Measurements from ENCODE around the gene SIT1.

The SIT1 gene

DNA sequence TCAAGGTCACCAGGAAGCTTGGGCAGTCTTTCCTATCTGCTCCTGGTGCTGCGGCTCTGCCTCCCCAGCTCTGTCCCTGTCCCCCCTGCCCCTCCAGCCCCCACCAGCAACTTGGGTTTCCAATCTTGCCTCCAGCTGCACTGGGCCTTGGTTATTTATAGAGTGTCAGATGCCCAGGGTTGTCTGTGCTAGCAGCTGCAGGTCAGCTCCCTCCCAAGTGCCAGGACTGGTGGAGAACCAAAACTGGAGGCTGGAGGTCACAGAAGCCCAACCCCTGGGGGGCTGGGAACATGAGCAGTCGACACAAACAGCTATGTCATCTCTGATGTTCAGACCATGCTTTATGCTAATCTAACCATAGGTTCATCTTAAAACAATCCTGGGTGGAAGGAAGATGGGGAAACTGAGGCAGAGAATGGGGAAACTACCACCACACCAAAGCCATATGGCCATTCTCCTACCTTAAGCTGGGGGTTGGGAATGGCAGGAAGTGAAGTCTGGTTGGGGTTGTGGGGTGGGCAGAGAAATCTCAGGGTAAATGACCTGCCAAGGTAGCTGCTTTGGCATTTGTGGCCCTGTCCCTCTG lies 37.3 kb upstream of the SIT1 start:
- Mint-ChIP-seq H3K27ac (peak overlapping the region; percentile 14), H3K4me3 (no peak overlapping the region), H3K27me3 (no peaks in the 10 kb centered on the region), H3K4me1 (ENCODE audit: low read depth) (peaks cover 29% of the 10 kb centered on the region), H3K36me3 (ENCODE audit: low read depth) (no peaks in the 10 kb centered on the region), H3K9me3 (no peaks in the 10 kb centered on the region)
- no peak for DNase-seq

GRCh38 chr9:35687306-35687705 lies 36.6 kb upstream of the SIT1 start:
- H3K4me3 Mint-ChIP-seq: no peak overlapping the region

DNA sequence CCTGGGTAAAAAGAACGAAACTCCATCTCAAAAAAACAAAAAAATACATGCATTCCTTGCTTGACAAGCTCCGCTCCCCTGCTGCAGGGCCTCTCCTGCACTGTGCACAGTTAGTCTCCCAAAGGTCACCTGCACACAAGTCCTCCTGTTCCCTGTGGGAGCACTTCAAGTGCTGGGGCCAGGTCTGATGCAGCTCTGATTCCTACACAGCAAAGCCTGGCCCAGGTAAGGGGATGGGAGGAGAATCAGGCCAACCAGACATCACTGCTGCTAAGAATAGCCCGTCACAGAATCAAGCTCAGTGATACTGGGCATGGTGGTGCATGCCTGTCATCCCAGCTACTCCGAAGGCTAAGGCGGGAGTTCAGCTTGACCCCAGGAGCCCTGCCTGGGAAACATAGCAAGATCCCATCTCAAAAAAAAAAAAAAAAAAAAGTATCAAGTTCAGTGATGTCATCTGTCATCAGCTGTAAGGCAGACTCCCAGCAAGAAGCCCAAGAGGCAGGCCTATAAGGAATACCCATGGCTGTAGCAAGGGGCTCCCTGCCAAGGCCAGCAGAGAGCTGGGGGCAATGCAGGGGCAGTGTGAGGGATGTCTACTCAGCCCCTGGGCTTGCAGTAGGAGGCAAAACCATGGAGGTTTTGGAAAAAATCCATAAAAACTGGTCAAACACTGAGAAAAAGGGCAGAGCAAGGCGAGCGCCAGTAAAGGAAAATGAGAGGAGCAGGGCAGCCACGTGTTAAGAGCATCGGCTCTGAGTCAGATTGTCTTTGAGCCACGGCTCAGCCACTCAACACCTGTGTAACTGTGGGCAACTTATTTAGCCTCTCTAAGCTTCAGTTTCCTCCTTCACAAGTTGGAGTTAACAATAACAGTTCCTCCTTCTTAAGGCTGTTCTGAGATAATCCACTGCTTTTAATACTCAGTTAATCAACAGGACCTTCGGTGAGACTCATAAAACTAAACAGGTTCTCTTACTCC lies 35.8 kb upstream of the SIT1 start:
- H3K4me1 Mint-ChIP-seq (ENCODE audit: low read depth): peaks cover 26% of the 10 kb centered on the region
- no peak for DNase-seq
- no peak overlapping the region for H3K4me3 Mint-ChIP-seq
- H3K27me3 Mint-ChIP-seq: no peaks in the 10 kb centered on the region
- H3K27ac Mint-ChIP-seq: no peak overlapping the region
- H3K36me3 Mint-ChIP-seq (ENCODE audit: low read depth): no peaks in the 10 kb centered on the region
- no peaks in the 10 kb centered on the region for H3K9me3 Mint-ChIP-seq

More at GRCh38 chr9:35687306-35687705, 36.6 kb upstream of the SIT1 start:
- Mint-ChIP-seq H3K4me1 (ENCODE audit: low read depth) (peaks cover 29% of the 10 kb centered on the region), H3K36me3 (ENCODE audit: low read depth) (no peaks in the 10 kb centered on the region), H3K27ac (no peak overlapping the region), H3K27me3 (no peaks in the 10 kb centered on the region), H3K9me3 (no peaks in the 10 kb centered on the region)
- no peak for DNase-seq

DNA sequence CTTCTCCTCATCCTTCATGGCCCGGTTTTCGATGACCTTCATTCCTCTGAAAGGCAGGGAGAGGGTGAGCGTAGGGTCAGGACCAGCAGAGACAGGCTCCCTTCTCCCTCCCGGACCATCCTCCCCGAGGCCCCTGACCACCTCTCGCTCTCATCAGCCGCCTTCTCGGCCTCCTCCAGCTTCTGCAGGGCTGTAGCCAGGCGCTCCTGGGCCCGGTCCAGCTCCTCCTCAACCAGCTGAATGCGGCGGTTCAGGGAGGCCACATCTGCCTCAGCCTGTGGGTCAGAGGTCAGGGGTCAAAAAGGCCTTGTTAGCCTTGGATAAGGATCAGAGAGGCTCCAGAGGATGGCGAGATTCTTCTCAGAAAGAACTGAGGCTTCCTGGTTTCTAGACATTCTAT lies 34.8 kb upstream of the SIT1 start:
- Mint-ChIP-seq H3K4me3 (no peak overlapping the region), H3K36me3 (ENCODE audit: low read depth) (no peaks in the 10 kb centered on the region), H3K27me3 (no peaks in the 10 kb centered on the region), H3K9me3 (no peaks in the 10 kb centered on the region), H3K27ac (no peak overlapping the region), H3K4me1 (ENCODE audit: low read depth) (peaks cover 18% of the 10 kb centered on the region)
- no peak for DNase-seq

GRCh38 chr9:35684921-35685320 lies 34.2 kb upstream of the SIT1 start:
- no peak for DNase-seq
- Mint-ChIP-seq H3K27ac (no peak overlapping the region), H3K36me3 (ENCODE audit: low read depth) (no peaks in the 10 kb centered on the region), H3K4me1 (ENCODE audit: low read depth) (peaks cover 18% of the 10 kb centered on the region), H3K27me3 (no peaks in the 10 kb centered on the region), H3K9me3 (no peaks in the 10 kb centered on the region), H3K4me3 (no peak overlapping the region)

GRCh38 chr9:35683323-35683722 lies 32.6 kb upstream of the SIT1 start:
- Mint-ChIP-seq H3K4me1 (ENCODE audit: low read depth) (peaks cover 6% of the 10 kb centered on the region), H3K36me3 (ENCODE audit: low read depth) (no peaks in the 10 kb centered on the region), H3K4me3 (no peak overlapping the region), H3K27me3 (no peaks in the 10 kb centered on the region), H3K9me3 (no peaks in the 10 kb centered on the region), H3K27ac (no peak overlapping the region)
- DNase-seq: no peak

DNA sequence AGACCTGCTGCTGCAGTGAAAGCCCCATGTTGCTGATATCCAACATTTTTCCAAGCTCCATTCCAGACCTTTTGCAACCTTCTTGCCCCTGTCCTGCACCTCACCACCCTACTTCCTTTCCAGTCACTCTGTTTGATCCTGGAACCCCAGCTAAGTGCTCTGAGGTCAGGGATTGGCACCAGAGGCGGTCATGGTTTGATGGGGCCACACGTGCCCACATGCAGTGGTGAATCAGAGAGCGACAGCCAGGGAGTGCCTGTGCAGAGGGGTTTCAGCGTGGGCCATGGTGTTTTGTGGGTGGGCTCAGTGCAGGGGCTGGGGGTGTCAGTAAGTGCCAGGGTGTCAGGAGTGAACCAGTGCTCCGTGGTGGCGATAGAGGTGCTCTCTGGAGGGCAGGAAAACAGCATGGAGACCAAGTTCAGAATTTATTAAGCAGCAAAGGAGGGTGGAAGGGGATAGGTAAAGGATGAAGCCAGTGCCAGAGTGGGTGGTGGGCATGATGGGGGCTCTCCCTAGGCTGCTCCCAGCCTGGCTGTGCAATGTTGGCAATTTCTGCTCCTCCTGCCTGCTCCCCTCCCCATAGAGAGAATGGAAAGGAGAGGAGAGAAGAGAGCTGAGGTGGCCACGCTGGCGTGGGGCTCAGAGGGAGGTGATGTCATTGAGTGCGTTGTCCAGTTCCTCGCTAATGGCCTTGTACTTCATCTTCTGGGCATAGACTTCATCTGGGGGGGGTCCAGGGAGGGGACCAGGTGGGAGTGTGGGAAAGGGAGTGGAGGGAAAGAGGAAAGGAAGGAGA lies 32.0 kb upstream of the SIT1 start:
- no peaks in the 10 kb centered on the region for H3K27me3 Mint-ChIP-seq
- no peaks in the 10 kb centered on the region for H3K9me3 Mint-ChIP-seq
- H3K4me3 Mint-ChIP-seq: no peak overlapping the region
- H3K36me3 Mint-ChIP-seq (ENCODE audit: low read depth): no peaks in the 10 kb centered on the region
- DNase-seq: no peak
- peaks cover 2% of the 10 kb centered on the region for H3K4me1 Mint-ChIP-seq (ENCODE audit: low read depth)
- H3K27ac Mint-ChIP-seq: no peak overlapping the region

GRCh38 chr9:35682051-35682450 lies 31.3 kb upstream of the SIT1 start:
- Mint-ChIP-seq H3K4me1 (ENCODE audit: low read depth) (peaks cover 2% of the 10 kb centered on the region), H3K4me3 (no peak overlapping the region), H3K27me3 (no peaks in the 10 kb centered on the region), H3K36me3 (ENCODE audit: low read depth) (no peaks in the 10 kb centered on the region), H3K9me3 (no peaks in the 10 kb centered on the region), H3K27ac (no peak overlapping the region)
- no peak for DNase-seq

- peaks cover 3% of the 10 kb centered on the region for H3K4me1 Mint-ChIP-seq (ENCODE audit: low read depth)
- H3K4me3 Mint-ChIP-seq: no peak overlapping the region
- no peaks in the 10 kb centered on the region for H3K9me3 Mint-ChIP-seq
- H3K27ac Mint-ChIP-seq: no peak overlapping the region
- H3K36me3 Mint-ChIP-seq (ENCODE audit: low read depth): no peaks in the 10 kb centered on the region
- peaks cover 1% of the 10 kb centered on the region for H3K27me3 Mint-ChIP-seq
- DNase-seq: no peak
Measured at GRCh38 chr9:35681341-35682002, 30.7 kb upstream of the SIT1 start.

DNA sequence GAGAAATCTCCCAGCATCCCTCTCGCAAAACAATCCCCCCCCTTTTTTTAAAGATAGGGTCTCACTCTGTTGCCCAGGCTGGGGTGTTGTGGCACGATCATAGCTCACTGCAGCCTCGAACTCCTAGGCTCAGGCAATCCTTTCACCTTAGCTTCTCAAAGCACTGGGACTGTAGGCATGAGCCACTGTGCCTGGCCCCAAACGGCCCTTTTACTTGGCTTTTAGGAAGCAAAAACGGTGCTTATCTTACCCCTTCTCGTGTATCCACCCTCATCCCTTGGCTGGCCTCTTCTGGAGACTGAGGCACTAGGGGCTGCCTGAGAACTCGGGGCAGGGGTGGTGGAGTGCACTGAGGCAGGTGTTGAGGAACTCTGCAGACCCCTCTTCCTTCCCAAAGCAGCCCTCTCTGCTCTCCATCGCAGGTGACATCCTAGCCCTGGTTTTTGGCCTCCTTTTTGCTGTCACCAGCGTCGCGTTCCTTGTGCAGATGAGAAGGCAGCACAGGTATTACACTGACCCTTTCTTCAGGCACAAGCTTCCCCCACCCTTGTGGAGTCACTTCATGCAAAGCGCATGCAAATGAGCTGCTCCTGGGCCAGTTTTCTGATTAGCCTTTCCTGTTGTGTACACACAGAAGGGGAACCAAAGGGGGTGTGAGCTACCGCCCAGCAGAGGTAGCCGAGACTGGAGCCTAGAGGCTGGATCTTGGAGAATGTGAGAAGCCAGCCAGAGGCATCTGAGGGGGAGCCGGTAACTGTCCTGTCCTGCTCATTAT lies 29.8 kb upstream of the SIT1 start:
- no peak for DNase-seq
- H3K4me1 Mint-ChIP-seq (ENCODE audit: low read depth): peaks cover 8% of the 10 kb centered on the region
- no peak overlapping the region for H3K4me3 Mint-ChIP-seq
- no peaks in the 10 kb centered on the region for H3K36me3 Mint-ChIP-seq (ENCODE audit: low read depth)
- H3K27me3 Mint-ChIP-seq: peaks cover 5% of the 10 kb centered on the region
- no peaks in the 10 kb centered on the region for H3K9me3 Mint-ChIP-seq
- H3K27ac Mint-ChIP-seq: no peak overlapping the region

DNA sequence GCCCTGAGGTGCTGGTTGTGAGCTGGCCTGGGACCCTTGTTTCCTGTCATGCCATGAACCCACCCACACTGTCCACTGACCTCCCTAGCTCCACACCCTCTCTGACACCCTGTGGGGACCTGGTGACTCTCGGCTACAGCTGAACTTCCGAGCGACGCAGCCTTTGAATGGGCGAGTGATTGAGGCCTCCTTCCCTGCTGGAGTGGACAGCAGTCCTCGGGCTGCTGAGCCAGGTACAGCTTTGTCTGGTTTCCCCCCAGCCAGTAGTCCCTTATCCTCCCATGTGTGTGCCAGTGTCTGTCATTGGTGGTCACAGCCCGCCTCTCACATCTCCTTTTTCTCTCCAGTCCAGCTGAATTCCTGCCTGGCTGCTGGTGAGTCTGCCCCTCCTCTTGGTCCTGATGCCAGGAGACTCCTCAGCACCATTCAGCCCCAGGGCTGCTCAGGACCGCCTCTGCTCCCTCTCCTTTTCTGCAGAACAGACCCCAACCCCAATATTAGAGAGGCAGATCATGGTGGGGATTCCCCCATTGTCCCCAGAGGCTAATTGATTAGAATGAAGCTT lies 29.1 kb upstream of the SIT1 start:
- H3K27ac Mint-ChIP-seq: no peak overlapping the region
- H3K27me3 Mint-ChIP-seq: peaks cover 5% of the 10 kb centered on the region
- no peaks in the 10 kb centered on the region for H3K36me3 Mint-ChIP-seq (ENCODE audit: low read depth)
- no peak for DNase-seq
- H3K4me3 Mint-ChIP-seq: no peak overlapping the region
- peaks cover 11% of the 10 kb centered on the region for H3K4me1 Mint-ChIP-seq (ENCODE audit: low read depth)
- no peaks in the 10 kb centered on the region for H3K9me3 Mint-ChIP-seq

GRCh38 chr9:35679091-35679490 lies 28.4 kb upstream of the SIT1 start:
- peaks cover 10% of the 10 kb centered on the region for H3K27me3 Mint-ChIP-seq
- no peaks in the 10 kb centered on the region for H3K36me3 Mint-ChIP-seq (ENCODE audit: low read depth)
- H3K27ac Mint-ChIP-seq: no peak overlapping the region
- H3K4me1 Mint-ChIP-seq (ENCODE audit: low read depth): peaks cover 15% of the 10 kb centered on the region
- no peak for DNase-seq
- no peak overlapping the region for H3K4me3 Mint-ChIP-seq
- no peaks in the 10 kb centered on the region for H3K9me3 Mint-ChIP-seq

DNA sequence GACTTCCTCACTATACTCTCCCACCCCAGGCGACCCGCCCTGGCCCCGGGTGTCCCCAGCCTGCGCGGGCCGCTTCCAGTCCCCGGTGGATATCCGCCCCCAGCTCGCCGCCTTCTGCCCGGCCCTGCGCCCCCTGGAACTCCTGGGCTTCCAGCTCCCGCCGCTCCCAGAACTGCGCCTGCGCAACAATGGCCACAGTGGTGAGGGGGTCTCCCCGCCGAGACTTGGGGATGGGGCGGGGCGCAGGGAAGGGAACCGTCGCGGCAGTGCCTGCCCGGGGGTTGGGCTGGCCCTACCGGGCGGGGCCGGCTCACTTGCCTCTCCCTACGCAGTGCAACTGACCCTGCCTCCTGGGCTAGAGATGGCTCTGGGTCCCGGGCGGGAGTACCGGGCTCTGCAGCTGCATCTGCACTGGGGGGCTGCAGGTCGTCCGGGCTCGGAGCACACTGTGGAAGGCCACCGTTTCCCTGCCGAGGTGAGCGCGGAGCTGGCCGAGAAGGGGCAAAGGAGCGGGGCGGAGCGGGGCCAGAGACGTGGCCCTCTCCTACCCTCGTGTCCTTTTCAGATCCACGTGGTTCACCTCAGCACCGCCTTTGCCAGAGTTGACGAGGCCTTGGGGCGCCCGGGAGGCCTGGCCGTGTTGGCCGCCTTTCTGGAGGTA lies 25.1 kb upstream of the SIT1 start:
- DNase-seq: peak; percentile 68
- Mint-ChIP-seq H3K27me3 (peaks cover 10% of the 10 kb centered on the region), H3K4me3 (peak overlapping the region; percentile 65), H3K4me1 (ENCODE audit: low read depth) (peaks cover 15% of the 10 kb centered on the region), H3K36me3 (ENCODE audit: low read depth) (no peaks in the 10 kb centered on the region), H3K9me3 (no peaks in the 10 kb centered on the region), H3K27ac (no peak overlapping the region)

All from activated T-cell treated with anti-CD3 and anti-CD28 coated beads, Interleukin-2, amount 50 U/mL, for 24 hours (primary cell).